Endothelial cell of umbilical vein (primary cell): Measurements from ENCODE around the gene PGLYRP4. TPM values are rescaled to one million over a fixed set of nuclear protein-coding genes. Genes with fewer than 3 reads are reported as not detected.

Experiments
- BruUV-seq: library from RNA; stranded (reverse); fragments of 400-500 nt; replicated peaks from 2 replicates; lab custom pipeline; 2021; lab: Mats Ljungman, UMichigan
- CTCF ChIA-PET: fragments of 300-600, 350-600 bp; sonication (Branson Sonifier 250); formaldehyde crosslinking; loops from one replicate; lab custom pipeline; 2021; ENCODE audit warnings: antibody characterized with exemption, inconsistent platforms; lab: Charles Lee
- POLR2A ChIA-PET: fragments of 300-600, 350-600 bp; sonication (Branson Sonifier 250); formaldehyde crosslinking; loops from one replicate; lab custom pipeline; 2021; ENCODE audit warnings: antibody characterized with exemption, inconsistent platforms; lab: Charles Lee
- DNase-seq: peaks from one replicate; pipeline ENCODE4 v3.0.0-alpha.2; 2011; ENCODE audit warnings: low read depth, low spot score
- FAIRE-seq: peaks from 2 replicates; lab custom pipeline; 2011; peaks lifted over from hg19 to GRCh38; lab: Jason Lieb, UNC
- H2AFZ ChIP-seq: 2 replicates; pipeline ENCODE4 v1.6.0; 2012; ENCODE audit warnings: low read depth, low read length, control low read depth, inconsistent platforms
- H3K27ac ChIP-seq: 2 replicates; pipeline ENCODE4 v1.5.1; 2011; ENCODE audit warnings: low read depth, mild to moderate bottlenecking, control low read depth, low read length, moderate library complexity; ENCODE audit not compliant: insufficient read depth
- H3K27me3 ChIP-seq, 2 experiments: 2 replicates each; pipeline versions ENCODE4 v1.6.0 to v1.6.1; 2011; ENCODE audit warnings: low read length in 2 of 2, mixed read lengths in 1 of 2; ENCODE audit not compliant: control insufficient read depth in 2 of 2, insufficient read depth in 2 of 2
- H3K36me3 ChIP-seq, 2 experiments: 2 replicates in 1 of 2; 3 replicates in 1 of 2; pipeline ENCODE4 v1.5.1; 2011; ENCODE audit warnings: low read length in 2 of 2, mild to moderate bottlenecking in 1 of 2, moderate library complexity in 1 of 2; ENCODE audit not compliant: control insufficient read depth in 2 of 2, insufficient read depth in 2 of 2; ENCODE audit errors: extremely low read depth in 1 of 2
- H3K4me1 ChIP-seq: 3 replicates; pipeline ENCODE4 v1.5.1; 2011; ENCODE audit warnings: mild to moderate bottlenecking, low read length; ENCODE audit not compliant: control insufficient read depth, insufficient read depth; ENCODE audit errors: extremely low read depth
- H3K4me2 ChIP-seq: 2 replicates; pipeline ENCODE4 v1.6.1; 2011; ENCODE audit warnings: low read length, control low read depth, mixed read lengths; ENCODE audit not compliant: insufficient read depth
- H3K4me3 ChIP-seq, 3 experiments: fragments of 200-600 bp in 1 of 3; sonication (generic), shearing (Covaris generic) in 1 of 3; replicated peaks in 1 of 3; 2 replicates each; pipeline ENCODE4 v1.5.1; 2011 to 2016; ENCODE audit warnings: control low read depth in 3 of 3, low read length in 3 of 3, mild to moderate bottlenecking in 2 of 3, inconsistent platforms in 1 of 3, low read depth in 1 of 3, moderate library complexity in 1 of 3; ENCODE audit not compliant: insufficient read depth in 1 of 3
- H3K79me2 ChIP-seq: 2 replicates; pipeline ENCODE4 v1.6.0; 2012; ENCODE audit warnings: low read length, inconsistent platforms; ENCODE audit not compliant: control insufficient read depth, insufficient read depth
- H3K9ac ChIP-seq: replicated peaks from 2 replicates; pipeline ENCODE3; 2011; ENCODE audit warnings: low read length, control low read depth; ENCODE audit not compliant: insufficient read depth; ENCODE audit errors: extremely low read depth
- H3K9me1 ChIP-seq: replicated peaks from 3 replicates; pipeline ENCODE4 v1.6.0; 2011; ENCODE audit warnings: mild to moderate bottlenecking, low read length; ENCODE audit not compliant: control insufficient read depth, insufficient read depth; ENCODE audit errors: extremely low read depth
- H3K9me3 ChIP-seq: replicated peaks from 2 replicates; pipeline ENCODE4 v1.5.1; 2012; ENCODE audit warnings: low read length, inconsistent platforms; ENCODE audit not compliant: control insufficient read depth, insufficient read depth
- H4K20me1 ChIP-seq: replicated peaks from 2 replicates; pipeline ENCODE3; 2011; ENCODE audit warnings: mild to moderate bottlenecking, low read length; ENCODE audit not compliant: control insufficient read depth, insufficient read depth; ENCODE audit errors: extremely low read depth
- EZH2 ChIP-seq: IDR thresholded peaks from 2 replicates; pipeline ENCODE4 v1.6.1; 2012; ENCODE audit warnings: borderline replicate concordance, low read depth, mild to moderate bottlenecking, moderate library complexity, low read length, inconsistent platforms; ENCODE audit not compliant: severe bottlenecking
- FOS ChIP-seq: IDR thresholded peaks from 2 replicates; pipeline ENCODE4 v1.6.1; 2011; ENCODE audit warnings: mild to moderate bottlenecking, low read length, moderate library complexity, borderline replicate concordance; ENCODE audit not compliant: insufficient read depth
- GATA2 ChIP-seq: IDR thresholded peaks from 2 replicates; pipeline ENCODE4 v1.7.0; 2011; ENCODE audit warnings: low read depth, mild to moderate bottlenecking, moderate library complexity, mixed read lengths, low read length; ENCODE audit not compliant: insufficient read length, insufficient read depth
- JUN ChIP-seq: IDR thresholded peaks from 2 replicates; pipeline ENCODE4 v1.6.1; 2011; ENCODE audit warnings: borderline replicate concordance, low read depth; ENCODE audit not compliant: insufficient read length, insufficient read depth
- MYC ChIP-seq: IDR thresholded peaks from one replicate; pipeline ENCODE4 v1.6.1; 2011; ENCODE audit warnings: mild to moderate bottlenecking, low read depth, low read length
- POLR2A ChIP-seq: IDR thresholded peaks from 2 replicates; pipeline ENCODE4 v1.6.1; 2012; ENCODE audit warnings: low read depth, mild to moderate bottlenecking, control low read depth, low read length
- POLR2AphosphoS5 ChIP-seq: IDR thresholded peaks from 2 replicates; pipeline ENCODE4 v1.6.1; 2012; ENCODE audit warnings: low read depth, mild to moderate bottlenecking, control low read depth, low read length, moderate library complexity; ENCODE audit not compliant: insufficient read depth
- dilution Hi-C: fragments of 300-500 bp; cut with MboI; formaldehyde crosslinking; loops from one replicate; pipeline ENCODE4 v1.15.0; 2019; ENCODE audit warnings: low sequenced_read_pairs; ENCODE audit not compliant: extremely low pct_ligation_motif_present
- intact Hi-C: fragments of 100-400 bp; cut with micrococcal nuclease; formaldehyde crosslinking; loops from one replicate; pipeline ENCODE4 v1.10.0; 2022
- polyA plus RNA-seq, 4 experiments: library from polyadenylated mRNA; depleted of rRNA in 3 of 4; stranded (reverse) in 3 of 4; unstranded in 1 of 4; fragments of >200 nt; gene quantifications; 2 replicates each; pipeline versions ENCODE4 v1.2.1 to v1.2.3, GENCODE V29; 2011 to 2012; ENCODE audit warnings: missing spikeins in 1 of 4
- total RNA-seq: library from RNA; stranded (reverse); gene quantifications from 2 replicates; pipeline ENCODE4 v1.2.3, GENCODE V29; 2021
- TF ChIP-seq, protein P1 (sequence below): IDR thresholded peaks from 2 replicates; pipeline ENCODE4 v1.6.1; 2011; ENCODE audit not compliant: insufficient read depth, insufficient read length
- TF ChIP-seq, protein P2 (sequence below), 2 donors: IDR thresholded peaks; 1 replicate in 1 of 2; 2 replicates in 1 of 2; pipeline ENCODE4 v1.5.1; 2011; ENCODE audit warnings: low read length in 2 of 2, mild to moderate bottlenecking in 2 of 2, moderate library complexity in 2 of 2, control low read depth in 1 of 2, inconsistent platforms in 1 of 2, low read depth in 1 of 2; ENCODE audit not compliant: insufficient read depth in 1 of 2; ENCODE audit errors: extremely low read depth in 1 of 2

Gene PGLYRP4
- total and polyA plus RNA-seq, 2 donors (not counting 3 experiments of a cell fraction or from before 2014, with no cell fraction given) = not detected

DNA sequence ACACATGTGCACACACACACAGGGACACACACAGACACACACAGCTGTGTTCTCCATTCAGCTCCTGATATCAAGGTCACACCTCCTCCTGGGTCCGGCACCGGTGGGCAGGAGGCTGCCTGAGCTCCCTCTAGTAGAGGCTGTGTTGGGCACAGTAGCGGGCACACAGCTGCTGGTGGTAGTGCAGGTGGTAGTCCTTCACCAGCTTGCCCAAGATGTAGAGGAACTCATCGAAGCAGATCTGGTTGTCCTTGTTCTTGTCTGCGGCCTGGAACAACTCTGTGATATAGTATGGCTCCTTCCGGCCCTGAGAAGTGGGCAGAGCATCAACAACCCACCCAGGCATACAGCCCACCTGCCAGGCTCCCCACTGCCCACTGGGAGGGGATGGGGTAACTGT, 47.8 kb upstream of the PGLYRP4 start:
- BruUV-seq = no TSS peak
- Histone ChIP-seq H3K27ac (no peak overlapping the region), H3K9me1 (no peaks in the 10 kb centered on the region), H3K27me3 (peaks cover 0 to 2% of the 10 kb centered on the region in 2 experiments), H2AFZ (no peak overlapping the region), H3K4me2 (no peak overlapping the region), H3K9ac (no peak overlapping the region), H3K4me1 (no peaks in the 10 kb centered on the region), H4K20me1 (no peaks in the 10 kb centered on the region), H3K9me3 (no peaks in the 10 kb centered on the region), H3K4me3 (no peak overlapping the region), H3K79me2 (no peaks in the 10 kb centered on the region), H3K36me3 (no peaks in the 10 kb centered on the region)
- intact Hi-C loops (no loop called here), dilution Hi-C loops (no loop called here)
- DNase-seq = no peak
- TF ChIP-seq GATA2 (no peak), EZH2 (no peak), FOS (no peak), POLR2A (no peak), POLR2AphosphoS5 (no peak), MYC (no peak), JUN (no peak)
- TF ChIP-seq, protein P1, sequence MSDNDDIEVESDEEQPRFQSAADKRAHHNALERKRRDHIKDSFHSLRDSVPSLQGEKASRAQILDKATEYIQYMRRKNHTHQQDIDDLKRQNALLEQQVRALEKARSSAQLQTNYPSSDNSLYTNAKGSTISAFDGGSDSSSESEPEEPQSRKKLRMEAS = no peak
- TF ChIP-seq, protein P2, sequence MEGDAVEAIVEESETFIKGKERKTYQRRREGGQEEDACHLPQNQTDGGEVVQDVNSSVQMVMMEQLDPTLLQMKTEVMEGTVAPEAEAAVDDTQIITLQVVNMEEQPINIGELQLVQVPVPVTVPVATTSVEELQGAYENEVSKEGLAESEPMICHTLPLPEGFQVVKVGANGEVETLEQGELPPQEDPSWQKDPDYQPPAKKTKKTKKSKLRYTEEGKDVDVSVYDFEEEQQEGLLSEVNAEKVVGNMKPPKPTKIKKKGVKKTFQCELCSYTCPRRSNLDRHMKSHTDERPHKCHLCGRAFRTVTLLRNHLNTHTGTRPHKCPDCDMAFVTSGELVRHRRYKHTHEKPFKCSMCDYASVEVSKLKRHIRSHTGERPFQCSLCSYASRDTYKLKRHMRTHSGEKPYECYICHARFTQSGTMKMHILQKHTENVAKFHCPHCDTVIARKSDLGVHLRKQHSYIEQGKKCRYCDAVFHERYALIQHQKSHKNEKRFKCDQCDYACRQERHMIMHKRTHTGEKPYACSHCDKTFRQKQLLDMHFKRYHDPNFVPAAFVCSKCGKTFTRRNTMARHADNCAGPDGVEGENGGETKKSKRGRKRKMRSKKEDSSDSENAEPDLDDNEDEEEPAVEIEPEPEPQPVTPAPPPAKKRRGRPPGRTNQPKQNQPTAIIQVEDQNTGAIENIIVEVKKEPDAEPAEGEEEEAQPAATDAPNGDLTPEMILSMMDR (IDR thresholded peaks at IDR 0.05; ENCODE audit: extremely low read depth in 1 of 2, insufficient read depth in 1 of 2, low read depth in 1 of 2, low read length in 2 of 2) = no peak
- ChIA-PET POLR2A (no interaction called here), CTCF (no interaction called here)
- FAIRE-seq = no peak
